ENCODE measurements around the gene OPALIN.

OPALIN gene

DNA sequence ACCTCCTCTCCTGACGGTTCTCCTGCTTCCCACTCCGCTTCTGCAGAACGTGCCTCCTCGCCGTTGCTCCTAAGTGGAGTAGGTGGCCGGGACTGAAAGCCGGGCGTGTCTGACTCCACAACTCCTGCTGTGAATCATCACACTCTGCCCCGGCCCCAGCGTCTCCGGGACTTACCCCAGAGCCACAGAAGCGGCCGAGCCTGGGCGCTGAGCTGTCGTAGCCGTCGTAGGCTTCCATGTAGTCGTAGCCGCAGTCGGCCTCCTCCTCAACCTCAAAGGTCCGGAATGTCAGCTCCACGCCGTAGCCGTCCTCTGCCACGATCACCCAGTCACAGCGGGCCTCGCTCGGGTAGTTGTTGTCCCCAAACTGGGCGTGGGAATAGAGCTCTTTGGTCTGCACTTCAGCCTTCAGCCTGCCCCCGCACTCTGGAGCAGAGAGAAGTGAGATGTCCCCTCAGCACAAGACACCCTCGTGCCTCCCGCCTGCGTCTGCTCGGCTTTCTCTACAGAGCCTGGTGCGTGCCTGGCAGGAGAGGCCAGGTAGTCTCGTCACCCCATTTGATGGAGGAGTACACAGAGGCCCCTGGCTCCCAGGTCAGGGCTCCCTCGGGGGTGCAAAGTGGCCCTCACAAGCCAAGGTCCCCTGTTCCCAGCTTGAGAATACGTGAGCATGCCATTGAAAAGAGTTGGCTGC is 11.2 kb upstream of the OPALIN start:
- Histone ChIP-seq H3K4me3 (ENCODE audit: low read length in 2 of 2) (no peak overlapping the region), H2BK12ac (ENCODE audit: low read length) (no peak overlapping the region), H3K4me2 (ENCODE audit: insufficient read depth, low read length, poor library complexity, severe bottlenecking) (no peak overlapping the region), H2BK120ac (ENCODE audit: low read depth, low read length) (no peak overlapping the region), H3K18ac (ENCODE audit: low read length) (no peak overlapping the region), H4K91ac (ENCODE audit: low read depth, low read length, poor library complexity) (no peak overlapping the region), H2BK5ac (ENCODE audit: low read length) (no peak overlapping the region), H3K27me3 (ENCODE audit: control insufficient read depth in 3 of 3, insufficient read depth in 3 of 3, low read depth in 1 of 3, low read length in 3 of 3) (peaks cover 0 to 10% (median 0%) of the 10 kb centered on the region in 3 experiments), H3K14ac (ENCODE audit: low read length) (no peak overlapping the region), H3K23ac (ENCODE audit: low read depth, low read length, poor library complexity) (no peak overlapping the region), H3K9me3 (replicated peaks in 1 of 2; ENCODE audit: control insufficient read depth in 2 of 2, insufficient read depth in 1 of 2, low read depth in 1 of 2, low read length in 2 of 2) (no peaks in the 10 kb centered on the region), H2AFZ (ENCODE audit: low read length) (no peak overlapping the region), H3K4me1 (ENCODE audit: control insufficient read depth in 2 of 2, insufficient read depth in 1 of 2, low read depth in 1 of 2, low read length in 2 of 2) (peaks cover 0 to 7% of the 10 kb centered on the region in 2 donors), H4K8ac (ENCODE audit: low read depth, low read length) (no peak overlapping the region), H2BK15ac (ENCODE audit: low read length) (no peak overlapping the region), H3K36me3 (replicated peaks in 1 of 2; ENCODE audit: control insufficient read depth in 2 of 2, insufficient read depth in 2 of 2, low read length in 2 of 2) (no peaks in the 10 kb centered on the region), H3K4ac (ENCODE audit: low read length) (no peak overlapping the region), H2AK5ac (ENCODE audit: low read depth, low read length) (no peak overlapping the region), H3K9ac (ENCODE audit: low read depth, low read length, poor library complexity) (no peak overlapping the region), H3K79me1 (ENCODE audit: low read depth, low read length) (no peaks in the 10 kb centered on the region), H3K27ac (replicated peaks; ENCODE audit: low read length) (no peak overlapping the region)
- WGBS, 2 donors (ENCODE audit: extremely low coverage in 2 of 2, insufficient read length in 2 of 2, insufficient replicate concordance in 1 of 2) = no CpG with 5 or more reads among the region's 38 CpGs
- no peak for DNase-seq (ENCODE audit: low spot score)

DNA sequence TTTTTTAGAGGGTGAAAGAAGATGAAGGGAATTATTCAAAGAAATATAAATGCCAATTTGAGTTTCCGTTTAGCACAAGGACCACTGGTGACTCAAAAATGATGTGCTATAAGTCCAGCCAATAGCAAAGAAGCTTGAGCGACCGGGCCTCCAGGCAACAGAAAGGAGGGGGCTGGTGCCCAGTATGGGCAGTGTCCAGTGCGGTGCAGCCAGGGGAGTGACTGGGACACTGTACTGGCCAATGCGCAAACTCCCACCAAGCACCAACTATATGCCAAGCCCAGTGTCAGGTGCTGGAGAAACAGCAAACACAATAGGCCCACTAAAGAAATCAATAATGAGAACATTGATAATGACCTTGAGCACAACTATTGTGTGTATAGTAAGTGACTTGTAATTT is 10.2 kb upstream of the OPALIN start:
- Histone ChIP-seq H2BK15ac (ENCODE audit: low read length) (no peak overlapping the region), H3K79me1 (ENCODE audit: low read depth, low read length) (no peaks in the 10 kb centered on the region), H3K36me3 (replicated peaks in 1 of 2; ENCODE audit: control insufficient read depth in 2 of 2, insufficient read depth in 2 of 2, low read length in 2 of 2) (no peaks in the 10 kb centered on the region), H3K4me1 (ENCODE audit: control insufficient read depth in 2 of 2, insufficient read depth in 1 of 2, low read depth in 1 of 2, low read length in 2 of 2) (peaks cover 0 to 7% of the 10 kb centered on the region in 2 donors), H4K8ac (ENCODE audit: low read depth, low read length) (no peak overlapping the region), H2AK5ac (ENCODE audit: low read depth, low read length) (no peak overlapping the region), H3K23ac (ENCODE audit: low read depth, low read length, poor library complexity) (no peak overlapping the region), H4K91ac (ENCODE audit: low read depth, low read length, poor library complexity) (no peak overlapping the region), H3K27me3 (ENCODE audit: control insufficient read depth in 3 of 3, insufficient read depth in 3 of 3, low read depth in 1 of 3, low read length in 3 of 3) (peaks cover 0 to 6% (median 0%) of the 10 kb centered on the region in 3 experiments), H2AFZ (ENCODE audit: low read length) (no peak overlapping the region), H3K14ac (ENCODE audit: low read length) (no peak overlapping the region), H3K27ac (replicated peaks; ENCODE audit: low read length) (no peak overlapping the region), H3K4ac (ENCODE audit: low read length) (no peak overlapping the region), H3K18ac (ENCODE audit: low read length) (no peak overlapping the region), H2BK5ac (ENCODE audit: low read length) (no peak overlapping the region), H3K9ac (ENCODE audit: low read depth, low read length, poor library complexity) (no peak overlapping the region), H3K4me3 (ENCODE audit: low read length in 2 of 2) (no peak overlapping the region), H3K4me2 (ENCODE audit: insufficient read depth, low read length, poor library complexity, severe bottlenecking) (no peak overlapping the region), H2BK12ac (ENCODE audit: low read length) (no peak overlapping the region), H3K9me3 (replicated peaks in 1 of 2; ENCODE audit: control insufficient read depth in 2 of 2, insufficient read depth in 1 of 2, low read depth in 1 of 2, low read length in 2 of 2) (no peaks in the 10 kb centered on the region), H2BK120ac (ENCODE audit: low read depth, low read length) (no peak overlapping the region)
- no CpG with 5 or more reads among the region's 5 CpGs for WGBS, 2 donors (ENCODE audit: extremely low coverage in 2 of 2, insufficient read length in 2 of 2, insufficient replicate concordance in 1 of 2)
- no peak for DNase-seq (ENCODE audit: low spot score)

DNA sequence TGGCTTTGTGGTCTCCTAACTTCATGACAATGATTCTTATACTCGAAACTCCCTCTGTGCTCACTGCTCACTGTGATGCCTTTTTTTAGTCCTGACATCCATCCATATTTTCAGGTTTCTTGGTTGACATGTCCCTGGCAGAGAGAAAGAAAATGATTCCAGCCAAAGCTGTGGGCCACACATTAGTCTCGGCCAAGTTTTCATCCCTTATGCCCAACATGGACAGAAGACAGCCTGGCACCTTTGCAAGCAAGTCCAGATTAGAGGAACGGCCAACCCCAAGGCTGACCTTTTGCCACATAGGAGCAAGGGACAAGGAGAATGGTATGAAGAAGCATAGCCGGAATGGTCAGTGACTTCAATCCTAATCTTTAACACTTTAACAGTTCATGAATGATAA is 8.7 kb upstream of the OPALIN start:
- no peak overlapping the region for H2BK120ac ChIP-seq (ENCODE audit: low read depth, low read length)
- no peaks in the 10 kb centered on the region for H3K36me3 ChIP-seq (replicated peaks in 1 of 2; ENCODE audit: control insufficient read depth in 2 of 2, insufficient read depth in 2 of 2, low read length in 2 of 2)
- H3K4me1 ChIP-seq (ENCODE audit: control insufficient read depth in 2 of 2, insufficient read depth in 1 of 2, low read depth in 1 of 2, low read length in 2 of 2) = peaks cover 0 to 7% of the 10 kb centered on the region in 2 donors
- H3K27me3 ChIP-seq (ENCODE audit: control insufficient read depth in 3 of 3, insufficient read depth in 3 of 3, low read depth in 1 of 3, low read length in 3 of 3) = no peaks in the 10 kb centered on the region
- H2BK12ac ChIP-seq (ENCODE audit: low read length) = no peak overlapping the region
- no peak overlapping the region for H3K4me2 ChIP-seq (ENCODE audit: insufficient read depth, low read length, poor library complexity, severe bottlenecking)
- no peak overlapping the region for H2BK15ac ChIP-seq (ENCODE audit: low read length)
- no peak overlapping the region for H2AK5ac ChIP-seq (ENCODE audit: low read depth, low read length)
- no peak overlapping the region for H2BK5ac ChIP-seq (ENCODE audit: low read length)
- H3K4ac ChIP-seq (ENCODE audit: low read length) = no peak overlapping the region
- no peak overlapping the region for H3K14ac ChIP-seq (ENCODE audit: low read length)
- no peak overlapping the region for H4K8ac ChIP-seq (ENCODE audit: low read depth, low read length)
- no CpG with 5 or more reads among the region's 4 CpGs for WGBS, 2 donors (ENCODE audit: extremely low coverage in 2 of 2, insufficient read length in 2 of 2, insufficient replicate concordance in 1 of 2)
- no peaks in the 10 kb centered on the region for H3K79me1 ChIP-seq (ENCODE audit: low read depth, low read length)
- H3K27ac ChIP-seq (replicated peaks; ENCODE audit: low read length) = no peak overlapping the region
- no peak overlapping the region for H4K91ac ChIP-seq (ENCODE audit: low read depth, low read length, poor library complexity)
- no peak overlapping the region for H3K9ac ChIP-seq (ENCODE audit: low read depth, low read length, poor library complexity)
- no peak overlapping the region for H3K23ac ChIP-seq (ENCODE audit: low read depth, low read length, poor library complexity)
- H3K4me3 ChIP-seq (ENCODE audit: low read length in 2 of 2) = no peak overlapping the region
- no peaks in the 10 kb centered on the region for H3K9me3 ChIP-seq (replicated peaks in 1 of 2; ENCODE audit: control insufficient read depth in 2 of 2, insufficient read depth in 1 of 2, low read depth in 1 of 2, low read length in 2 of 2)
- DNase-seq (ENCODE audit: low spot score) = no peak
- H2AFZ ChIP-seq (ENCODE audit: low read length) = no peak overlapping the region
- H3K18ac ChIP-seq (ENCODE audit: low read length) = no peak overlapping the region

DNA sequence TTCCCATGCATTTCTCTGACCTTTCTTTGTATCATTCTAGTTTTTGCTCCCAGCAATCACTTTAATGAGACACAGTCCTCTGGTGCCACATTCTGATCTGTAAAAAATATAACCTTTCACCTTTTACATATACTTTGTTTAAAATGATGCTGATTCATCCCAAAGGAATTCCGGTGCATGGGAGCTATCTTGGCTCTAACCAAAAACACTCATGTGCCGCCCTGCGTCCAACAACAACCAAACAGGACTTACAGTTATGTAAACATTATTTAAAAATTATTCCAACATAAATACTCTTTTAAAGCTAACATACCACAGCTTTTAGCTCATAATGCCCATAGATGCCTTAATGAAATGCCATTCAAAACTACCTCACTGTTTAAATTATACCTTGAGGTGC is 7.7 kb upstream of the OPALIN start:
- Histone ChIP-seq H2BK15ac (ENCODE audit: low read length) (no peak overlapping the region), H4K8ac (ENCODE audit: low read depth, low read length) (no peak overlapping the region), H2BK5ac (ENCODE audit: low read length) (no peak overlapping the region), H2BK12ac (ENCODE audit: low read length) (no peak overlapping the region), H3K4ac (ENCODE audit: low read length) (no peak overlapping the region), H3K9ac (ENCODE audit: low read depth, low read length, poor library complexity) (no peak overlapping the region), H3K27ac (replicated peaks; ENCODE audit: low read length) (no peak overlapping the region), H3K4me2 (ENCODE audit: insufficient read depth, low read length, poor library complexity, severe bottlenecking) (no peak overlapping the region), H3K18ac (ENCODE audit: low read length) (no peak overlapping the region), H3K27me3 (ENCODE audit: control insufficient read depth in 3 of 3, insufficient read depth in 3 of 3, low read depth in 1 of 3, low read length in 3 of 3) (no peaks in the 10 kb centered on the region), H3K4me3 (ENCODE audit: low read length in 2 of 2) (no peak overlapping the region), H2BK120ac (ENCODE audit: low read depth, low read length) (no peak overlapping the region), H3K14ac (ENCODE audit: low read length) (no peak overlapping the region), H2AK5ac (ENCODE audit: low read depth, low read length) (no peak overlapping the region), H4K91ac (ENCODE audit: low read depth, low read length, poor library complexity) (no peak overlapping the region), H3K23ac (ENCODE audit: low read depth, low read length, poor library complexity) (no peak overlapping the region), H3K36me3 (replicated peaks in 1 of 2; ENCODE audit: control insufficient read depth in 2 of 2, insufficient read depth in 2 of 2, low read length in 2 of 2) (no peaks in the 10 kb centered on the region), H3K9me3 (replicated peaks in 1 of 2; ENCODE audit: control insufficient read depth in 2 of 2, insufficient read depth in 1 of 2, low read depth in 1 of 2, low read length in 2 of 2) (no peaks in the 10 kb centered on the region), H3K4me1 (ENCODE audit: control insufficient read depth in 2 of 2, insufficient read depth in 1 of 2, low read depth in 1 of 2, low read length in 2 of 2) (peaks cover 0 to 2% of the 10 kb centered on the region in 2 donors), H2AFZ (ENCODE audit: low read length) (no peak overlapping the region), H3K79me1 (ENCODE audit: low read depth, low read length) (no peaks in the 10 kb centered on the region)
- no CpG with 5 or more reads among the region's 3 CpGs for WGBS, 2 donors (ENCODE audit: extremely low coverage in 2 of 2, insufficient read length in 2 of 2, insufficient replicate concordance in 1 of 2)
- DNase-seq (ENCODE audit: low spot score) = no peak
